Endothelial cell of umbilical vein (primary cell): ENCODE results near the gene PADI6. TPM values are rescaled to one million over a fixed set of nuclear protein-coding genes. Genes with fewer than 3 reads are reported as not detected.

ENCODE experiments used
- BruUV-seq: library from RNA; stranded (reverse); fragments of 400-500 nt; replicated peaks from 2 replicates; lab custom pipeline; 2021; lab: Mats Ljungman, UMichigan
- CTCF ChIA-PET: fragments of 300-600, 350-600 bp; sonication (Branson Sonifier 250); formaldehyde crosslinking; loops from one replicate; lab custom pipeline; 2021; ENCODE audit warnings: antibody characterized with exemption, inconsistent platforms; lab: Charles Lee
- POLR2A ChIA-PET: fragments of 300-600, 350-600 bp; sonication (Branson Sonifier 250); formaldehyde crosslinking; loops from one replicate; lab custom pipeline; 2021; ENCODE audit warnings: antibody characterized with exemption, inconsistent platforms; lab: Charles Lee
- DNase-seq: peaks from one replicate; pipeline ENCODE4 v3.0.0-alpha.2; 2011; ENCODE audit warnings: low read depth, low spot score
- FAIRE-seq: peaks from 2 replicates; lab custom pipeline; 2011; peaks lifted over from hg19 to GRCh38; lab: Jason Lieb, UNC
- H2AFZ ChIP-seq: 2 replicates; pipeline ENCODE4 v1.6.0; 2012; ENCODE audit warnings: low read depth, low read length, control low read depth, inconsistent platforms
- H3K27ac ChIP-seq: 2 replicates; pipeline ENCODE4 v1.5.1; 2011; ENCODE audit warnings: low read depth, mild to moderate bottlenecking, control low read depth, low read length, moderate library complexity; ENCODE audit not compliant: insufficient read depth
- H3K27me3 ChIP-seq, 2 experiments: 2 replicates each; pipeline versions ENCODE4 v1.6.0 to v1.6.1; 2011; ENCODE audit warnings: low read length in 2 of 2, mixed read lengths in 1 of 2; ENCODE audit not compliant: control insufficient read depth in 2 of 2, insufficient read depth in 2 of 2
- H3K36me3 ChIP-seq, 2 experiments: 2 replicates in 1 of 2; 3 replicates in 1 of 2; pipeline ENCODE4 v1.5.1; 2011; ENCODE audit warnings: low read length in 2 of 2, mild to moderate bottlenecking in 1 of 2, moderate library complexity in 1 of 2; ENCODE audit not compliant: control insufficient read depth in 2 of 2, insufficient read depth in 2 of 2; ENCODE audit errors: extremely low read depth in 1 of 2
- H3K4me1 ChIP-seq: 3 replicates; pipeline ENCODE4 v1.5.1; 2011; ENCODE audit warnings: mild to moderate bottlenecking, low read length; ENCODE audit not compliant: control insufficient read depth, insufficient read depth; ENCODE audit errors: extremely low read depth
- H3K4me2 ChIP-seq: 2 replicates; pipeline ENCODE4 v1.6.1; 2011; ENCODE audit warnings: low read length, control low read depth, mixed read lengths; ENCODE audit not compliant: insufficient read depth
- H3K4me3 ChIP-seq, 3 experiments: fragments of 200-600 bp in 1 of 3; sonication (generic), shearing (Covaris generic) in 1 of 3; replicated peaks in 1 of 3; 2 replicates each; pipeline ENCODE4 v1.5.1; 2011 to 2016; ENCODE audit warnings: control low read depth in 3 of 3, low read length in 3 of 3, mild to moderate bottlenecking in 2 of 3, inconsistent platforms in 1 of 3, low read depth in 1 of 3, moderate library complexity in 1 of 3; ENCODE audit not compliant: insufficient read depth in 1 of 3
- H3K79me2 ChIP-seq: 2 replicates; pipeline ENCODE4 v1.6.0; 2012; ENCODE audit warnings: low read length, inconsistent platforms; ENCODE audit not compliant: control insufficient read depth, insufficient read depth
- H3K9ac ChIP-seq: replicated peaks from 2 replicates; pipeline ENCODE3; 2011; ENCODE audit warnings: low read length, control low read depth; ENCODE audit not compliant: insufficient read depth; ENCODE audit errors: extremely low read depth
- H3K9me1 ChIP-seq: replicated peaks from 3 replicates; pipeline ENCODE4 v1.6.0; 2011; ENCODE audit warnings: mild to moderate bottlenecking, low read length; ENCODE audit not compliant: control insufficient read depth, insufficient read depth; ENCODE audit errors: extremely low read depth
- H3K9me3 ChIP-seq: replicated peaks from 2 replicates; pipeline ENCODE4 v1.5.1; 2012; ENCODE audit warnings: low read length, inconsistent platforms; ENCODE audit not compliant: control insufficient read depth, insufficient read depth
- H4K20me1 ChIP-seq: replicated peaks from 2 replicates; pipeline ENCODE3; 2011; ENCODE audit warnings: mild to moderate bottlenecking, low read length; ENCODE audit not compliant: control insufficient read depth, insufficient read depth; ENCODE audit errors: extremely low read depth
- EZH2 ChIP-seq: IDR thresholded peaks from 2 replicates; pipeline ENCODE4 v1.6.1; 2012; ENCODE audit warnings: borderline replicate concordance, low read depth, mild to moderate bottlenecking, moderate library complexity, low read length, inconsistent platforms; ENCODE audit not compliant: severe bottlenecking
- FOS ChIP-seq: IDR thresholded peaks from 2 replicates; pipeline ENCODE4 v1.6.1; 2011; ENCODE audit warnings: mild to moderate bottlenecking, low read length, moderate library complexity, borderline replicate concordance; ENCODE audit not compliant: insufficient read depth
- GATA2 ChIP-seq: IDR thresholded peaks from 2 replicates; pipeline ENCODE4 v1.7.0; 2011; ENCODE audit warnings: low read depth, mild to moderate bottlenecking, moderate library complexity, mixed read lengths, low read length; ENCODE audit not compliant: insufficient read length, insufficient read depth
- JUN ChIP-seq: IDR thresholded peaks from 2 replicates; pipeline ENCODE4 v1.6.1; 2011; ENCODE audit warnings: borderline replicate concordance, low read depth; ENCODE audit not compliant: insufficient read length, insufficient read depth
- MYC ChIP-seq: IDR thresholded peaks from one replicate; pipeline ENCODE4 v1.6.1; 2011; ENCODE audit warnings: mild to moderate bottlenecking, low read depth, low read length
- POLR2A ChIP-seq: IDR thresholded peaks from 2 replicates; pipeline ENCODE4 v1.6.1; 2012; ENCODE audit warnings: low read depth, mild to moderate bottlenecking, control low read depth, low read length
- POLR2AphosphoS5 ChIP-seq: IDR thresholded peaks from 2 replicates; pipeline ENCODE4 v1.6.1; 2012; ENCODE audit warnings: low read depth, mild to moderate bottlenecking, control low read depth, low read length, moderate library complexity; ENCODE audit not compliant: insufficient read depth
- dilution Hi-C: fragments of 300-500 bp; cut with MboI; formaldehyde crosslinking; loops from one replicate; pipeline ENCODE4 v1.15.0; 2019; ENCODE audit warnings: low sequenced_read_pairs; ENCODE audit not compliant: extremely low pct_ligation_motif_present
- intact Hi-C: fragments of 100-400 bp; cut with micrococcal nuclease; formaldehyde crosslinking; loops from one replicate; pipeline ENCODE4 v1.10.0; 2022
- polyA plus RNA-seq, 4 experiments: library from polyadenylated mRNA; depleted of rRNA in 3 of 4; stranded (reverse) in 3 of 4; unstranded in 1 of 4; fragments of >200 nt; gene quantifications; 2 replicates each; pipeline versions ENCODE4 v1.2.1 to v1.2.3, GENCODE V29; 2011 to 2012; ENCODE audit warnings: missing spikeins in 1 of 4
- total RNA-seq: library from RNA; stranded (reverse); gene quantifications from 2 replicates; pipeline ENCODE4 v1.2.3, GENCODE V29; 2021
- TF ChIP-seq, protein P1 (sequence below): IDR thresholded peaks from 2 replicates; pipeline ENCODE4 v1.6.1; 2011; ENCODE audit not compliant: insufficient read depth, insufficient read length
- TF ChIP-seq, protein P2 (sequence below), 2 donors: IDR thresholded peaks; 1 replicate in 1 of 2; 2 replicates in 1 of 2; pipeline ENCODE4 v1.5.1; 2011; ENCODE audit warnings: low read length in 2 of 2, mild to moderate bottlenecking in 2 of 2, moderate library complexity in 2 of 2, control low read depth in 1 of 2, inconsistent platforms in 1 of 2, low read depth in 1 of 2; ENCODE audit not compliant: insufficient read depth in 1 of 2; ENCODE audit errors: extremely low read depth in 1 of 2

Gene PADI6
- total and polyA plus RNA-seq, 2 donors (not counting 3 experiments of a cell fraction or from before 2014, with no cell fraction given), result not detected

DNA sequence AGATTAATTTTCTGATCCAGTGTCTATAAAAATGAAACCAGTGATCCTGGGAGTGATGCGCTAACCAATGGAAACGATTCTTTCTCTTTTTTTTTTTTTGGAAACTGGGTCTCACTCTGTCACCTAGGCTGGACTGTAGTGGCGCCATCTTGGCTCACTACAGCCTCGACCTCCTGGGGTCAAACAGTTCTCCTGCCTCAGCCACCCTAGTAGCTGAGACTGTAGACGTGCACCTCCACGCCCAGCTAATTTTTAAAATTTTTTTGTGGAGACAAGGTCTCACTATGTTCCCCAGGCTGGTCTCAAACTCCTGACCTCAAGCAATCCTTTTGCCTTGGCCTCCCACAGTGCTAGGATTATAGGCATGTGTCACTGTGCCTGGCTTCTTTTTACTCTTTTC is 70.8 kb downstream of the PADI6 start:
- H3K4me3 ChIP-seq, result no peak overlapping the region
- H3K27ac ChIP-seq, result no peak overlapping the region
- no peaks in the 10 kb centered on the region for H3K9me1 ChIP-seq
- no peak overlapping the region for H2AFZ ChIP-seq
- H3K79me2 ChIP-seq, result peaks cover 9% of the 10 kb centered on the region
- BruUV-seq, result no TSS peak
- ChIA-PET POLR2A (interaction anchor here (0.7 kb wide), 1 partner anchor 27 kb away, joined by 3 read pairs; no protein-coding TSS in a partner anchor), CTCF (interaction anchor here (1.2 to 1.4 kb wide), 3 partner anchors 26 to 34 kb away, joined by 4 to 5 read pairs (median 5); no protein-coding TSS in a partner anchor)
- peaks cover 6% of the 10 kb centered on the region for H3K4me1 ChIP-seq
- no peaks in the 10 kb centered on the region for H3K9me3 ChIP-seq
- peaks cover 3 to 7% of the 10 kb centered on the region in 2 experiments for H3K27me3 ChIP-seq
- DNase-seq (no peak), FAIRE-seq (no peak)
- TF ChIP-seq GATA2 (no peak), JUN (no peak), MYC (no peak), FOS (no peak), POLR2AphosphoS5 (no peak), EZH2 (no peak), POLR2A (no peak)
- TF ChIP-seq, protein P1, sequence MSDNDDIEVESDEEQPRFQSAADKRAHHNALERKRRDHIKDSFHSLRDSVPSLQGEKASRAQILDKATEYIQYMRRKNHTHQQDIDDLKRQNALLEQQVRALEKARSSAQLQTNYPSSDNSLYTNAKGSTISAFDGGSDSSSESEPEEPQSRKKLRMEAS, result no peak
- TF ChIP-seq, protein P2, sequence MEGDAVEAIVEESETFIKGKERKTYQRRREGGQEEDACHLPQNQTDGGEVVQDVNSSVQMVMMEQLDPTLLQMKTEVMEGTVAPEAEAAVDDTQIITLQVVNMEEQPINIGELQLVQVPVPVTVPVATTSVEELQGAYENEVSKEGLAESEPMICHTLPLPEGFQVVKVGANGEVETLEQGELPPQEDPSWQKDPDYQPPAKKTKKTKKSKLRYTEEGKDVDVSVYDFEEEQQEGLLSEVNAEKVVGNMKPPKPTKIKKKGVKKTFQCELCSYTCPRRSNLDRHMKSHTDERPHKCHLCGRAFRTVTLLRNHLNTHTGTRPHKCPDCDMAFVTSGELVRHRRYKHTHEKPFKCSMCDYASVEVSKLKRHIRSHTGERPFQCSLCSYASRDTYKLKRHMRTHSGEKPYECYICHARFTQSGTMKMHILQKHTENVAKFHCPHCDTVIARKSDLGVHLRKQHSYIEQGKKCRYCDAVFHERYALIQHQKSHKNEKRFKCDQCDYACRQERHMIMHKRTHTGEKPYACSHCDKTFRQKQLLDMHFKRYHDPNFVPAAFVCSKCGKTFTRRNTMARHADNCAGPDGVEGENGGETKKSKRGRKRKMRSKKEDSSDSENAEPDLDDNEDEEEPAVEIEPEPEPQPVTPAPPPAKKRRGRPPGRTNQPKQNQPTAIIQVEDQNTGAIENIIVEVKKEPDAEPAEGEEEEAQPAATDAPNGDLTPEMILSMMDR (IDR thresholded peaks at IDR 0.05; ENCODE audit: extremely low read depth in 1 of 2, insufficient read depth in 1 of 2, low read depth in 1 of 2, low read length in 2 of 2), result no peak
- intact Hi-C loops, result no loop called here
- dilution Hi-C loops, result no loop called here
- no peak overlapping the region for H3K4me2 ChIP-seq
- no peaks in the 10 kb centered on the region for H3K36me3 ChIP-seq
- H3K9ac ChIP-seq, result no peak overlapping the region
- H4K20me1 ChIP-seq, result no peaks in the 10 kb centered on the region
